ENCODE data around the gene RPL37.

- TF ChIP-seq LCOR (CRISPR knock-in tag; IDR thresholded peaks at IDR 0.05) (no peak), STAG1 (CRISPR knock-in tag; IDR thresholded peaks at IDR 0.05; ENCODE audit: borderline replicate concordance) (no peak), ZNF263 (CRISPR knock-in tag; IDR thresholded peaks at IDR 0.05; ENCODE audit: borderline replicate concordance) (no peak), CTCF (IDR thresholded peaks at IDR 0.05 in 2 of 3, conservative IDR thresholded peaks at IDR 0.05 in 1 of 3; ENCODE audit: insufficient read depth in 2 of 3, low read depth in 1 of 3, low read length in 3 of 3) (no peak), SETDB1 (IDR thresholded peaks at IDR 0.05; ENCODE audit: low read length) (no peak), ZNF311 (CRISPR knock-in tag; IDR thresholded peaks at IDR 0.05) (no peak), GABPA (tag; conservative IDR thresholded peaks at IDR 0.05; ENCODE audit: low read depth) (no peak), SIN3A (IDR thresholded peaks at IDR 0.05; ENCODE audit: borderline replicate concordance in 2 of 2, control insufficient read depth in 1 of 2, low read depth in 2 of 2, low read length in 2 of 2) (no peak), ADNP (tag; IDR thresholded peaks at IDR 0.05) (no peak), NR4A1 (CRISPR knock-in tag; IDR thresholded peaks at IDR 0.05) (no peak), NR4A1 (tag; IDR thresholded peaks at IDR 0.05) (no peak), ZEB2 (IDR thresholded peaks at IDR 0.05) (no peak), MEIS2 (IDR thresholded peaks at IDR 0.05; ENCODE audit: partially characterized antibody) (no peak), TEAD1 (CRISPR knock-in tag; IDR thresholded peaks at IDR 0.05) (no peak)
- TF ChIP-seq, protein P1, sequence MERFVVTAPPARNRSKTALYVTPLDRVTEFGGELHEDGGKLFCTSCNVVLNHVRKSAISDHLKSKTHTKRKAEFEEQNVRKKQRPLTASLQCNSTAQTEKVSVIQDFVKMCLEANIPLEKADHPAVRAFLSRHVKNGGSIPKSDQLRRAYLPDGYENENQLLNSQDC (CRISPR knock-in tag; IDR thresholded peaks at IDR 0.05): no peak
Observed at GRCh38 chr5:40873286-40873880, 38.4 kb upstream of the RPL37 start.
